GM21526 (cell line): ENCODE data around the gene OR2L5.
A peak's percentile ranks its signal among the peaks of the same experiment; 100 is the strongest.

Experiments
- ATAC-seq: cut with Tn5 transposase; IDR thresholded peaks from one replicate; pipeline ENCODE4 v1.9.1; 2021; ENCODE audit warnings: moderate library complexity; ENCODE audit not compliant: unreplicated experiment, low FRiP score

The OR2L5 gene, protein sequence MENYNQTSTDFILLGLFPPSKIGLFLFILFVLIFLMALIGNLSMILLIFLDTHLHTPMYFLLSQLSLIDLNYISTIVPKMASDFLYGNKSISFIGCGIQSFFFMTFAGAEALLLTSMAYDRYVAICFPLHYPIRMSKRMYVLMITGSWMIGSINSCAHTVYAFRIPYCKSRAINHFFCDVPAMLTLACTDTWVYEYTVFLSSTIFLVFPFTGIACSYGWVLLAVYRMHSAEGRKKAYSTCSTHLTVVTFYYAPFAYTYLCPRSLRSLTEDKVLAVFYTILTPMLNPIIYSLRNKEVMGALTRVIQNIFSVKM

DNA sequence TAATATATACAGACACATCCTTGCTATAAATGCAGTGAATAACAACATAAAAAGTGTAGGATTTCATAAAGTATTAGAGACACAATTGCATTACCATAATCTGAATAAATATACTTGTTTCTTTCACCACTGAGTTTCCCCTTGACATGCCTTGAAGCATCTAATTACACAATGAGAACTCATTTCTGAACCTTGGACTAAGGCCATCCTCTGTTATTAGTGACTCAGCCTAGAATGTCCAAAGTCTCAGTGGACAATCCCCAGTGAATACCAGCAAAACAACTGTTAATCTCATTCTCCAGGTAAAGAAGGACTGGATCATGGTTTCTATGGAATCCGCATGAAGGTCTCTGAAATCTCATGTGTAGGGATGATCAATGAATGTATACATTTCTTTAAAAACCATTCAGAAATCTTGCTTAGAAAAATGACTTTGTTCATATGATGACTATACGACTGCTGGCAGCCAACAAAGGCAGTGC lies at the start of gene OR2L5:
OR2L5 (plus strand) TSS at position 432 of the 482 bp plus-strand sequence. CDS start 8,288 bp downstream, outside the sequence.
- no peak for ATAC-seq

DNA sequence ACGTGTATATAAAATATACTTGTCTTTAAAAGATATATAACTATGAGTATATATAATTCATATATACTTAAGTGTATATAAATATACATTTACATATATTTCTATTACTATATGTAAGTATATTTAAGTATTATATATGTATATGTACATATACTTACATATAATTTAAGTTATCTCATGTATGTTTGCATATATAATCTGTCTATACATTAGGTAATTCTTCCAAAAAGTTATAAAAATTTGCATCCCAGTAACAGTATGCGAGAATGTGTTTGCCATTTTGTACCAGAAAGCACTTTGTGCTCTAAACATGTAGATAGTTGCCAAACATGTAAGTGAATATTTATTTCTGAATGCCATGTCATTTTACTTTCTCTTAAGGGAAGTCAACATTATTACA lies 48.5 kb upstream of the OR2L5 start, which contains the start of gene OR2AK2:
OR2AK2 (plus strand) TSS at position 301 of the 400 bp plus-strand sequence. CDS start 144 bp downstream, outside the sequence.
- ATAC-seq: no peak

DNA sequence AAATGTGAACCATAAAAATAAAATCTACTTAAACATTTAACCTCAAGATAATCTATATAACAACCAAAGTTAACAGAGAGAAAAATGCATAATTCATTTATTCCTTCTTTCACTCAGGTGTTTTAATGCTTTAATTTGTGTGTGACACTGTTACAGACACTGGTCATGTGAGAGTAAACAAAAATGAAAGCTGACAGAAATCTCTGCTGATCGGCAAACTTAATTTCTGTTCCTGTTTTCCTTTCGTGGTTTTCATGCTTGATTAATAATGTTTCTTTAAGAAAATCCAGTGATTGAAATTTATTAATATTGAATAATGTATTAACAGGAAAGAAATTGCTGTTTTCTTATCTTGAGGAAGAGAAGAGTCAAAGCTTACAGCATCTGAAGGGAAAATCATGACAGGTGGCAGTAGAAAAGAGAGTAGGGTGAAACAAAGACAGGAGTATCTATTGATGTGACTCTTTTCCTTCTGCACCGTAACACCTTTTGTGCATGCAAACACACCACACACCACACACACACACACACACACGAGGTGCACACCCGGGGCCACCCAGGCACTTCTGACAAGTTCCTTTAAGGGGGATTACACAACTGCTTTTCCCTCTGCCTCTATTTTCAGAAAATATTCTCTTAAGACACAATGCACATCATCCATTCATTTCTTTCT lies 46.8 kb upstream of the OR2L5 start:
- peak; percentile 89 for ATAC-seq

DNA sequence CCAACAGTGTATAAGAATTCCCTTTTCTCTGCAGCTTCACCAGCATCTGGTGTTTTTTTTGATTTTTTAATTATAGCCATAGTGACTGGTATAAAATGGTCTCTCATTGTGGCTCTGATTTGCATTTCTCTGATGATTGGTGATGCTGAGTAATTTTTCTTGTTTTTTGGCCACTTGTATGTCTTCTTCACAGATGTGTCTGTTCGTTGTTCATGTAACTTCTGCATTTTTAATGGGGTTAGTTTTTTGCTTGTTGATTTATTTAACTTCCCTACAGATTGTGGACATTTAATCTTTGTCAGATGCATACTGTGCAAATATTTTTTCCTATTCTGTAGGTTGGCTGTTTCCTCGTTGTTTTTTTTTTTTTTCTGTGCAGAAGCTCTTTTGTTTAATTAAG lies 20.5 kb upstream of the OR2L5 start:
- no peak for ATAC-seq

DNA sequence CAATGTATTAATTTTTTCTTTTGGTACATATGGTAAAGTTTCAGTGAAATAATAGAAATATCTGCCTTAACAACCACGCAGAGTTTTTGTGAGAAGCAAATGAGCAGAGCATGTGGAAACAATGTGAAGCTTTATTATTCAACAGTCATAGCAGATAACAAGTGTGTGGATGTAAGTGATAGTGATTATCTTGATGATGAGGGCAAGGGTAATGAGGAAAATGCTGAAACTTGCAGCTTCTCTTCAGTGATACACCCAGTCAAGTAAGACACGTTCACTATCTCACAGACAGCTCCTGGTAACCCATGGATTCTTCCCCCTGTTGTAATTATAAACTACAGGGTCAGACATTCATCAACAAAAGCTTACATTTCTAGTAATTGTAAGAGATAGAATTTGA lies 14.6 kb upstream of the OR2L5 start:
- no peak for ATAC-seq

DNA sequence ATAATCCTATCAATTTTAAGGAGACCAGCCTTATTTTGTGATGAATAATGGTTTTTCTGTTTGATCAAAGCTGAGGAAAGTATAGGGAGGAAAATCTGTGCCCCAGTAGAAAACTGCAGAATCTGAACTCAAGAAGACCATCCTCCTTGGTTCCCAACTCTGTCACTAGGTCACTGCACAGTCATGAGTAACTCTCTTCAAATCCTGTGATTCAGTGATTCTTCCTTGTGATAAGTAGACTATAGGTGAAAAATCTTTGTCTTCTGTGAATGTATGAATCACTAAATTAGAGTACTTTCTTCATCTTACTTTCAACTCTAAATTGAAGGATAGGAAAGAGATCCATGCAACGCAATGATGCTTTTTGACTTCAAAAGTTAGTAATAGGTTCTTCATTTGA lies 13.3 kb upstream of the OR2L5 start:
- ATAC-seq: no peak

DNA sequence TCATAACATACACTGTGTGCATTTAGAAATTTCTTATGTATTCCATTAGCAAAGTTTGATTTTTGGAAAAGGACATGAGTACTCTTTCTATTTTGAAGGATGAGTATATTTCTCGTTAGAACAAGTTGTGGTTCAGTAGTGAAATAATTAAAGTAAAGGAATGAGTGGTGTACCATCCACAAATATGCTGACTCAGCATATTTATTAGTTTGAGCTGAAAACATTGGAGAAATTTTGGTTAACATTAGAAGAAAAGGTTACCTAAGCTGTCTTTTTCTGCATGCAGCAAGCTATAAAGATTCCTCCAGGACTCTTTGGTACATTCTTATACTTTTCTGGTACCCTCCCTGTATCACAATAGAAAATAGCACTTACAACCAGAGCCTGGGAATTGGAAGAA lies 5.7 kb upstream of the OR2L5 start:
- no peak for ATAC-seq

DNA sequence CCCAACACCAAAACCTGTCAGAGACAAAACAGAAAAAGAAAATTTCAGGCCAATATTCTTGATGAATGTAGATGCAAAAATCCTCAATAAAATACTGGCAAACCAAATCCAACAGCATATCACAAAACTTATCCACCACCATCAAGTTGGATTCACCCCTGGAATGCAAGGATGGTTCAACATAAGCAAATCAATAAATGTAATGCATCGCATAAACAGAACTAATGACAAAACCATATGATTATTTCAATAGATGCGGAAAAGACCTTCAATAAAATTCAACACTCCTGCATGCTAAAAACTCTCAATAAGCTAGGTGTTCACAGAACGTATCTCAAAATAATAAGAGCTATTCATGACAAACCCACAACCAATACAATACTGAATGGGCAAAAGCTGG lies 3.8 kb upstream of the OR2L5 start:
- ATAC-seq: no peak

DNA sequence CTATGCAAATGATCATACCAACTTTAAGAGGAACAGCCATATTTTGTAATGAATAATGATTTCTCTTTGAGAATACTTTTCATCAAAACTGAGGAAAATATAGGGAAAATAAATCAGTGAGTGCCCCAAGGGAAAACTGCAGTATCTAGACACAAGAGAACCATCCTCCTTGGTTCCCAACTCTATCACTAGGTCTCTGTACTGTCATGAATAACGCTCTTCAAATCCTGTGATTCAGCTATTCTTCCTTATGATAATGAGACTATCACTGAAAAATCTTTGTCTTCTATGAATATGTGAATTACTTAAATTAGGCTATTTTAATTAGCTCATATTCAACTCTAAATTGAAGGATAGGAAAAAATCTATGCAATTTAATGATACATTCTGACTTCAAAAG lies 2.3 kb downstream of the OR2L5 start:
- no peak for ATAC-seq

DNA sequence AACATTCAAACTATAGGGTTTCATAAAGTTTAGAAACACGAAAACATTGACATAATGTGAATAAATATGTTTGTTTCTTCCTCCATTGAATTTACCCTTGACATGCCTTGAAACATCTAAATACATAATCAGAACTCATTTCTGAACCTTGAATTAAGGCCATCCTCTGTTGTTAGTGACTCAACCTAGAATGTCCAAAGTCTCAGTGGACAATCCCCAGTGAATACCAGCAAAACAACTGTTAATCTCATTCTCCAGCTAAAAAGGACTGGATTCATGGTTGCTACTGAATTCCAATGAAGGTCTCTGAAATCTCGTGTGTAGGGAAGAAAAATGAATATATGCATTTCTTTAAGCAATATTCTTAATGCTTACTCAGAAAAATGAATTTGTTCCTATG lies 16.3 kb downstream of the OR2L5 start, which contains the start of gene OR2L2:
OR2L2 (plus strand) TSS at position 301 of the 400 bp plus-strand sequence. CDS start 8,198 bp downstream, outside the sequence.
- no peak for ATAC-seq

DNA sequence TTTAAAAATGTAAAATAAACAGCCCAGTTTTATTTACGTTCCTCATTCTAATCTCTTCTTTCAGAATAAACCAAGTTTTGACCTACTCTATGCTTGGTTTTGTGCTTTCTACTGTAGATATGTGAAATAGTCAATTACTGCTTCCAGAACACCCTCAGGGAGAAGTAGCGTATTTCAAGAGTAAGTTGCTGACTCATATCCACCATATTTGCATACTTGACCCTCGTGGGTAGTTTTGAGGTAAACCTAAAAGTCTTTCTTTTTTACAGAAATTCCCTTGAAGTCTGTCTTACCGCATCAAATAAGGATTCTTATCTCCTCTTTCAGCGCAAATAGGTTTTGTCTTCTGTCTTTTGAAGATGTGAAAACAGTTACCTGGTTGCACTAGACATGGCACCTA lies 31.7 kb downstream of the OR2L5 start:
- no peak for ATAC-seq

DNA sequence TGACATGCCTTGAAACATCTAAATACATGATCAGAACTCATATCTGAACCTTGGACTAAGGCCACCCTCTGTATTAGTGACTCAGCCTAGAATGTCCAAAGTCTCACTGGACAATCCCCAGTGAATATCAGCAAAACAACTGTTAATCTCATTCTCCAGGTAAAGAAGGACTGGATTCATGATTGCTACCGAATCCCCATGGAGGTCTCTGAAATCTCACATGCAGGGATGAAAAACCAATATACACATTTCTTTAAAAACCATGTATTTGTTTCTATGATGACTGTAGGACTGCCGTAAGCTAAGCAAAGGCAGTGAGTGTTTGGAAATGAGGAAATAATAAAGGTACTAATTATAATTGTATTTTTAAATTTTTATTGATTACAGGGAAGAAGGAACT lies 33.1 kb downstream of the OR2L5 start, which contains the start of gene OR2L3:
OR2L3 (plus strand) TSS at position 301 of the 400 bp plus-strand sequence. CDS start 13,846 bp downstream, outside the sequence.
- no peak for ATAC-seq

DNA sequence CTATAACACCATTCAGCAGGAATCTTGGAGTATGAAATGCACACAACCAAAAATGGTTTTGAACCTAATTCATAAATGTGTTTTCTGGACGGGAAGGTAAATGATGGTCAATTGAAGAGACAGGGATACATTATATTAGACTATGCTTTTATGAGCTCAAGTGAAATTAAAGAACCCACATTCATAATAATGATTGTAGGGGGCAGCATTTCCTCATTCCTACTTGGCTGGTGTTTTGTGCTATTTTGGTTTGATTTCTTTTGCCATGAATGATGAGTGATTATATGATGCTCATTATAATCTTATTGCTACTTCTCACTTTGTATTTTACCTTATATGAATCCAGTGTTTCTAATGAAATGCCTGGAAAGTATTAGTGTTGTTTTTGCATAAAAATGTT lies 33.5 kb downstream of the OR2L5 start:
- no peak for ATAC-seq

DNA sequence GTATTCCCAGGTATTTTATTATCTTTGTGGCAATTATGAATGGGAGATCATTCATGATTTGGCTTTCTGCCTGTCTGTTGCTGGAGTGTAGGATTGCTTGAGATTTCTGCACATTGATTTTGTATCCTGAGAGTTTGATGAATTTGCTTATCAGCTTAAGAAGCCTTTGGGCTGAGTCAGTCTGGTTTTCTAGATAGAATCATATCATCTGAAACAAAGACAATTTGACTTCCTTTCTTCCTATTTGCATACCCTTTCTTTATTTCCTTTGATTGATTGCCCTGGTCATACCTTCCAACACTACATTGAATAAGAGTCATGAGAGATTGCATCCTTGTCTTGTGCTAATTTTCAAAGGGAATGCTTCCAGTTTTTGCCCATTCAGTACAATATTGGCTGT lies 41.2 kb downstream of the OR2L5 start:
- ATAC-seq: no peak

DNA sequence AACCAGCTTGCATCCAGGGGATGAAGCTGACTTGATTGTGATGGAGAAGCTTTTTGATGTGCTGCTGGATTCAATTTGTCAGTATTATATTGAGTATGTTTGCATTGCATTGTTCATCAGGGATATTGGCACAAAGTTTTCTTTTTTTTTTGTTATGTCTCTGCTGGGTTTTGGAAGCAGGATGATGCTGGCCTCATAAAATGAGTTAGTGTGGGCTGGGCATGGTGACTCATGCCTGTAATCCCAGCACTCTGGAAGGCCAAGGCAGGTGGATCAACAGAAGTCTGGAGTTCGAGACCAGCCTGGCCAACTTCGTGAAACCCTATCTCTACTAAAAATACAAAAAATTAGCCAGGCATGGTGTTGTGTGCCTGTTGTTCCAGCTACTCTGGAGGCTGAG lies 41.8 kb downstream of the OR2L5 start:
- no peak for ATAC-seq

DNA sequence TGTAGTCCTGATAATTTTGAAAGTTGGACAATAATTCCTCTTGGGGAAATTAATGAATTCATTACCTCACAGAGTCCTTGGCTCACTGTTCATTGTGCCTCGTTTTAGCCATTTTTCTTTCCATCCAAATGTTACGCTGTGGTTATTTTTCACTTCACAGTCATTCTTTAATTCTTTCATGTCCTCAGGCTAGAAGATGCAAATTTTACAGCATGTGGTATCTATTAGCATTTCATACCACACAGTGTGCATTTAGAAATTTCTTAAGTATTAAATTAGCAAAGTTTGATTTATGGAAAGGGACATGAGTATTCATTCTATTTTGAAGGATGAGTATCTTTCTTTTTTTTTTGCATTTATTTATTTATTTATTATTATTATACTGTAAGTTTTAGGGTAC lies 51.6 kb downstream of the OR2L5 start:
- no peak for ATAC-seq

DNA sequence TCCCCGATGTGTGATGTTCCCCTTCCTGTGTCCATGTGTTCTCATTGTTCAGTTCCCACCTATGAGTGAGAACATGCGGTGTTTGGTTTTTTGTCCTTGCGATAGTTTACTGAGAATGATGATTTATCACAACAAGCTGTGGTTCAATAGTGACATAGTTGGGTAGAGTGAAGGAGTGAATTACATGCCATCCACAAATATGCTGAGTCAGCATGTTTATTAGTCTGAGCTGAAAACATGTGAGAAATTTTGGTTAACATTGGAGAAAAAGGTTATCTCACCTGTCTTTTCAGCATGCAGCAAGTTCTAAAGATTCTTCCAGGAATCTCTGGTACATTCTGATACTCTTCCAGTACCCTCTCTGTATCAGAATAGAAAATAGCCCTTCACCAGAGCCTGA lies 52.1 kb downstream of the OR2L5 start:
- no peak for ATAC-seq
